ENCODE results near the gene SMAD1. TPM values are rescaled to one million over a fixed set of nuclear protein-coding genes. Genes with fewer than 3 reads are reported as not detected.

SMAD1 gene
- polyA plus RNA-seq, 2 of the 4 experiments (the other 2 are of a cell fraction): 9.9 to 23.9 TPM

GRCh38 chr4:145513020-145513621, 31.5 kb downstream of the SMAD1 start (continued):
- TF ChIP-seq, protein P1, sequence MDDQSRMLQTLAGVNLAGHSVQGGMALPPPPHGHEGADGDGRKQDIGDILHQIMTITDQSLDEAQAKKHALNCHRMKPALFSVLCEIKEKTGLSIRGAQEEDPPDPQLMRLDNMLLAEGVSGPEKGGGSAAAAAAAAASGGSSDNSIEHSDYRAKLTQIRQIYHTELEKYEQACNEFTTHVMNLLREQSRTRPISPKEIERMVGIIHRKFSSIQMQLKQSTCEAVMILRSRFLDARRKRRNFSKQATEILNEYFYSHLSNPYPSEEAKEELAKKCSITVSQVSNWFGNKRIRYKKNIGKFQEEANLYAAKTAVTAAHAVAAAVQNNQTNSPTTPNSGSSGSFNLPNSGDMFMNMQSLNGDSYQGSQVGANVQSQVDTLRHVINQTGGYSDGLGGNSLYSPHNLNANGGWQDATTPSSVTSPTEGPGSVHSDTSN (IDR thresholded peaks at IDR 0.05): no peak
- no peak for TF ChIP-seq JUNB (IDR thresholded peaks at IDR 0.05)

DNA sequence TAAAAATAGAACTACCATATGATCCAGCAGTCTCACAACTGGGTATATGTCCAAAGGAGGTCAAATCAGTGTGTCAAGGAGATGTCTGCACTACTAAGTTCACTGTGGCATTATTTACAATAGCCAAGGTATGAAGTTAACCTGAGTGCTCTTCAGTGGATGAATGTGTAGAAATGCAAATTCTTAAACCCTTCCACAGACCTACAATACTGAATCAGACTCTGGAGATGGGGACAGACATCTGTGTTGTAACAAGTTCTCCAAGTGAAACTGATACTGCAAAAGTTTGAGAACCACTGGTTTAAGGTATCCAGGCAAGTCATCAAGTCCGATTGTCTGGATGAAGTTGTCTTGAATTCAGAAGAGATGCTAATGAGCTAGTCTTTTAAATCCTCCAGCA, 38.5 kb downstream of the SMAD1 start:
- no peak overlapping the region for H3K4me3 ChIP-seq
- H3K27ac ChIP-seq: no peak overlapping the region
- TF ChIP-seq EP300 (IDR thresholded peaks at IDR 0.05): no peak
- TF ChIP-seq JUNB (IDR thresholded peaks at IDR 0.05): no peak
- no peak for TF ChIP-seq SREBF2 (IDR thresholded peaks at IDR 0.05)
- ATAC-seq (no peak), DNase-seq (ENCODE audit: low read depth in 1 of 2, low spot score in 1 of 2) (no peak), FAIRE-seq (no peak)
- ChIA-PET POLR2A (no interaction called here), CTCF (no interaction called here)
- 77% methylated on average over 1 of the region's 1 CpG for WGBS (ENCODE audit: missing lambda C conversion rate)
- no peaks in the 10 kb centered on the region for H3K4me1 ChIP-seq
- no peaks in the 10 kb centered on the region for H3K9me3 ChIP-seq
- no peak overlapping the region for H3K4me2 ChIP-seq

GRCh38 chr4:145521282-145521681, 39.6 kb downstream of the SMAD1 start:
- Histone ChIP-seq H3K4me3 (no peak overlapping the region), H3K4me2 (no peak overlapping the region), H3K27ac (no peak overlapping the region), H3K9me3 (no peaks in the 10 kb centered on the region), H3K4me1 (no peaks in the 10 kb centered on the region)
- TF ChIP-seq EHF (CRISPR knock-in tag; IDR thresholded peaks at IDR 0.05): no peak
- TF ChIP-seq ZC3H11A (IDR thresholded peaks at IDR 0.05): no peak
- no peak for TF ChIP-seq BHLHE40 (IDR thresholded peaks at IDR 0.05; ENCODE audit: low read depth, low read length)
- TF ChIP-seq RNF2 (IDR thresholded peaks at IDR 0.05; ENCODE audit: borderline replicate concordance, low read depth): no peak
- no peak for TF ChIP-seq MYC (IDR thresholded peaks at IDR 0.05; ENCODE audit: borderline replicate concordance, low read length)
- TF ChIP-seq, protein P2, sequence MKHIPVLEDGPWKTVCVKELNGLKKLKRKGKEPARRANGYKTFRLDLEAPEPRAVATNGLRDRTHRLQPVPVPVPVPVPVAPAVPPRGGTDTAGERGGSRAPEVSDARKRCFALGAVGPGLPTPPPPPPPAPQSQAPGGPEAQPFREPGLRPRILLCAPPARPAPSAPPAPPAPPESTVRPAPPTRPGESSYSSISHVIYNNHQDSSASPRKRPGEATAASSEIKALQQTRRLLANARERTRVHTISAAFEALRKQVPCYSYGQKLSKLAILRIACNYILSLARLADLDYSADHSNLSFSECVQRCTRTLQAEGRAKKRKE (CRISPR knock-in tag; IDR thresholded peaks at IDR 0.05; ENCODE audit: low read depth): no peak
- TF ChIP-seq POLR2A (IDR thresholded peaks at IDR 0.05; ENCODE audit: low read length): no peak
- no peak for TF ChIP-seq ZNF302 (CRISPR knock-in tag; IDR thresholded peaks at IDR 0.05)
- no peak for TF ChIP-seq RAD21 (conservative IDR thresholded peaks at IDR 0.05 in 1 of 2, IDR thresholded peaks at IDR 0.05 in 1 of 2)
- TF ChIP-seq CHD2 (IDR thresholded peaks at IDR 0.05; ENCODE audit: low read length, partially characterized antibody): no peak
- TF ChIP-seq EP300 (IDR thresholded peaks at IDR 0.05): no peak
- TF ChIP-seq NPAS2 (CRISPR knock-in tag; IDR thresholded peaks at IDR 0.05; ENCODE audit: borderline replicate concordance): no peak
- TF ChIP-seq, protein P3, sequence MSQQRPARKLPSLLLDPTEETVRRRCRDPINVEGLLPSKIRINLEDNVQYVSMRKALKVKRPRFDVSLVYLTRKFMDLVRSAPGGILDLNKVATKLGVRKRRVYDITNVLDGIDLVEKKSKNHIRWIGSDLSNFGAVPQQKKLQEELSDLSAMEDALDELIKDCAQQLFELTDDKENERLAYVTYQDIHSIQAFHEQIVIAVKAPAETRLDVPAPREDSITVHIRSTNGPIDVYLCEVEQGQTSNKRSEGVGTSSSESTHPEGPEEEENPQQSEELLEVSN (IDR thresholded peaks at IDR 0.05; ENCODE audit: borderline replicate concordance, low read depth): no peak
- FAIRE-seq: no peak
- 60% methylated on average over 2 of the region's 2 CpGs for WGBS (ENCODE audit: missing lambda C conversion rate)
- no peak for DNase-seq (ENCODE audit: low read depth in 1 of 2, low spot score in 1 of 2)
- CTCF ChIA-PET: no interaction called here
- no peak for ATAC-seq
- POLR2A ChIA-PET: no interaction called here

GRCh38 chr4:145523117-145523516, 41.5 kb downstream of the SMAD1 start:
- ChIA-PET POLR2A (no interaction called here), CTCF (no interaction called here)
- no peak for DNase-seq (ENCODE audit: low read depth in 1 of 2, low spot score in 1 of 2)
- no peak overlapping the region for H3K4me2 ChIP-seq
- no peak overlapping the region for H3K27ac ChIP-seq
- TF ChIP-seq POLR2A (IDR thresholded peaks at IDR 0.05; ENCODE audit: low read length) (no peak), MYC (IDR thresholded peaks at IDR 0.05; ENCODE audit: borderline replicate concordance, low read length) (no peak), MAFK (IDR thresholded peaks at IDR 0.05; ENCODE audit: partially characterized antibody) (no peak), ZC3H11A (IDR thresholded peaks at IDR 0.05) (no peak), ZFP36 (IDR thresholded peaks at IDR 0.05; ENCODE audit: borderline replicate concordance, partially characterized antibody) (no peak), MAZ (IDR thresholded peaks at IDR 0.05; ENCODE audit: borderline replicate concordance, low read depth, low read length) (no peak), FOXS1 (CRISPR knock-in tag; IDR thresholded peaks at IDR 0.05) (no peak), CBX2 (IDR thresholded peaks at IDR 0.05; ENCODE audit: borderline replicate concordance, low read depth) (no peak)
- ATAC-seq: no peak
- H3K4me3 ChIP-seq: no peak overlapping the region
- no peaks in the 10 kb centered on the region for H3K4me1 ChIP-seq
- no peak for FAIRE-seq
- 95% methylated on average over 2 of the region's 2 CpGs for WGBS (ENCODE audit: missing lambda C conversion rate)
- H3K9me3 ChIP-seq: no peaks in the 10 kb centered on the region
